Ovary (tissue), 9 donors: Measurements from ENCODE around the gene MAP2K6. TPM values are rescaled to one million over a fixed set of nuclear protein-coding genes. Genes with fewer than 3 reads are reported as not detected.

ENCODE experiments used
- DNase-seq, 5 donors: peaks; one replicate each; pipeline ENCODE4 v3.0.0-alpha.2; 2019 to 2020
- H3K27ac ChIP-seq, 2 donors: fragments of 200-600 bp; one replicate each; pipeline versions ENCODE4 v1.5.1 to v1.8.0; 2019 to 2022
- H3K27me3 ChIP-seq: fragments of 200-600 bp; one replicate; pipeline ENCODE4 v1.8.0; 2022
- H3K36me3 ChIP-seq: fragments of 200-600 bp; sonication (generic); one replicate; pipeline ENCODE4 v1.5.1; 2019
- H3K4me1 ChIP-seq: one replicate; pipeline ENCODE4 v1.8.1; 2013; ENCODE audit warnings: mild to moderate bottlenecking, moderate library complexity; ENCODE audit not compliant: insufficient read depth
- H3K4me3 ChIP-seq: fragments of 200-600 bp; sonication (generic); one replicate; pipeline ENCODE4 v1.5.1; 2017
- H3K9me3 ChIP-seq, 2 donors: fragments of 200-600 bp in 1 of 2; sonication (generic) in 1 of 2; one replicate each; pipeline versions ENCODE4 v1.5.1 to v1.8.1; 2013 to 2019; ENCODE audit warnings: mild to moderate bottlenecking in 1 of 2, moderate library complexity in 1 of 2
- CTCF ChIP-seq, 3 donors: fragments of 450-650 bp in 2 of 3; fragments of 200-600 bp in 1 of 3; IDR thresholded peaks; one replicate each; pipeline versions ENCODE4 v1.5.1 to v1.8.0; 2016 to 2022; ENCODE audit warnings: antibody characterized with exemption in 3 of 3, mild to moderate bottlenecking in 1 of 3
- EP300 ChIP-seq: sonication (generic); formaldehyde crosslinking; IDR thresholded peaks from one replicate; pipeline ENCODE4 v1.6.1; 2017; ENCODE audit warnings: antibody characterized with exemption
- POLR2A ChIP-seq: fragments of 450-650 bp; IDR thresholded peaks from one replicate; pipeline ENCODE4 v1.6.1; 2017; ENCODE audit warnings: antibody characterized with exemption, mild to moderate bottlenecking, moderate library complexity
- WGBS, 3 donors: extraction: QIAGEN DNeasy Blood & Tissue Kit in 1 of 3; methylation state at CpG; one replicate each; pipeline versions ENCODE4 v1.1.5 to v1.1.7; 2013 to 2017; 5-methylcytosine and 5-hydroxymethylcytosine counted together
- intact Hi-C, 4 donors: fragments of 100-400 bp; cut with DNase I; formaldehyde crosslinking; loops; one replicate each; pipeline versions ENCODE4 v1.11.0 to v1.15.1; 2022 to 2023
- polyA plus RNA-seq, 2 donors: library from polyadenylated mRNA; stranded (reverse); fragments of 200-250 nt in 1 of 2; fragments of 350-450 nt in 1 of 2; fragmentation: Illumina TruSeq in 1 of 2; extraction: RNeasy Lipid Tissue Mini Kit (QIAGEN cat#74804) in 1 of 2; gene quantifications; one replicate each; pipeline ENCODE4 v1.2.3, GENCODE V29; 2013 to 2014
- total RNA-seq, 7 donors: library from RNA; depleted of rRNA in 2 of 7; stranded (reverse); fragments of >200 nt in 2 of 7; fragmentation: NEBNext Ultra II Directional in 3 of 7; extraction: Animal tissue kit (Norgen Biotek cat#: 25700) in 3 of 7; gene quantifications; one replicate each; pipeline versions ENCODE4 v1.1.0 to v1.2.4, GENCODE V29; 2016 to 2023
- donor health status: DM: no; HTN: no; CAD: no; lungs with moderate emphysema.
- donor health status: DM: no; HTN: no; CAD: no.
- donor health status: Bipolar disorder and iron deficiency.
- donor health status: DM: yes; HTN: yes; CAD: no.
- donor health status: DM: no; HTN: no; CAD: no.
- donor health status: DM: yes; HTN: yes; CAD: no.

Gene MAP2K6
- total and polyA plus RNA-seq, 9 donors: 1.0 to 8.4 (median 3.5) TPM

- no peaks in the 10 kb centered on the region for H3K4me1 ChIP-seq
- no peaks in the 10 kb centered on the region for H3K36me3 ChIP-seq
- no peaks in the 10 kb centered on the region for H3K9me3 ChIP-seq
- no peak for DNase-seq
- intact Hi-C loops: no loop called here
- WGBS, 3 donors: 50 to 73% (median 53%) methylated on average over 3 of the region's 3 CpGs
- no peak overlapping the region for H3K27ac ChIP-seq
- no peak overlapping the region for H3K4me3 ChIP-seq
- no peaks in the 10 kb centered on the region for H3K27me3 ChIP-seq
- TF ChIP-seq EP300: no peak
- TF ChIP-seq POLR2A: no peak
- no peak for TF ChIP-seq CTCF (IDR thresholded peaks at IDR 0.05)
Observed at GRCh38 chr17:69557339-69557738, 142.8 kb downstream of the MAP2K6 start.

- Histone ChIP-seq H3K4me1 (no peaks in the 10 kb centered on the region), H3K36me3 (no peaks in the 10 kb centered on the region), H3K9me3 (no peaks in the 10 kb centered on the region), H3K4me3 (no peak overlapping the region), H3K27ac (no peak overlapping the region), H3K27me3 (no peaks in the 10 kb centered on the region)
- intact Hi-C loops: no loop called here
- DNase-seq: no peak
- WGBS, 3 donors: 89 to 93% (median 91%) methylated on average over 6 of the region's 6 CpGs
- TF ChIP-seq EP300 (no peak), CTCF (IDR thresholded peaks at IDR 0.05) (no peak), POLR2A (no peak)
Observed at GRCh38 chr17:69558796-69559195, 144.3 kb downstream of the MAP2K6 start.

- intact Hi-C loops: loop anchor here in 2 of 4 donors (10.0 kb wide), 2 partner anchors 604 to 994 kb away; partner anchors contain the start of gene KCNJ2 (in 1 of the 2)
- TF ChIP-seq EP300 (no peak), POLR2A (no peak), CTCF (IDR thresholded peaks at IDR 0.05) (no peak)
- no peaks in the 10 kb centered on the region for H3K4me1 ChIP-seq
- no peaks in the 10 kb centered on the region for H3K9me3 ChIP-seq
- H3K4me3 ChIP-seq: no peak overlapping the region
- no peaks in the 10 kb centered on the region for H3K27me3 ChIP-seq
- no peak for DNase-seq
- H3K36me3 ChIP-seq: no peaks in the 10 kb centered on the region
- H3K27ac ChIP-seq: no peak overlapping the region
- WGBS, 3 donors: 32 to 43% (median 36%) methylated on average over 3 of the region's 3 CpGs
Observed at GRCh38 chr17:69560987-69561441, 146.5 kb downstream of the MAP2K6 start.

- no peak overlapping the region for H3K27ac ChIP-seq
- H3K4me3 ChIP-seq: no peak overlapping the region
- 57 to 75% (median 72%) methylated on average over 3 of the region's 3 CpGs for WGBS, 3 donors
- no peak for TF ChIP-seq CTCF (IDR thresholded peaks at IDR 0.05)
- no peak for TF ChIP-seq EP300
- no peak for TF ChIP-seq POLR2A
- H3K27me3 ChIP-seq: no peaks in the 10 kb centered on the region
- no peaks in the 10 kb centered on the region for H3K9me3 ChIP-seq
- intact Hi-C loops: loop anchor here in 2 of 4 donors (10.0 kb wide), 2 partner anchors 603 to 993 kb away; partner anchors contain the start of gene KCNJ2 (in 1 of the 2)
- DNase-seq: no peak
- no peaks in the 10 kb centered on the region for H3K36me3 ChIP-seq
- H3K4me1 ChIP-seq: no peaks in the 10 kb centered on the region
Observed at GRCh38 chr17:69561462-69561861, 147.0 kb downstream of the MAP2K6 start.
